22Rv1 (cell line): ENCODE data around the gene ATP1A1.

Source experiments
- ZFX ChIP-seq: fragments of 450-650 bp; IDR thresholded peaks from 2 replicates; pipeline ENCODE4 v1.6.1; 2017; ENCODE audit warnings: antibody characterized with exemption, borderline replicate concordance
- TF ChIP-seq, protein P1 (sequence below): fragments of 450-650 bp; IDR thresholded peaks from 2 replicates; pipeline ENCODE4 v1.5.1; 2017; ENCODE audit warnings: mild to moderate bottlenecking

DNA sequence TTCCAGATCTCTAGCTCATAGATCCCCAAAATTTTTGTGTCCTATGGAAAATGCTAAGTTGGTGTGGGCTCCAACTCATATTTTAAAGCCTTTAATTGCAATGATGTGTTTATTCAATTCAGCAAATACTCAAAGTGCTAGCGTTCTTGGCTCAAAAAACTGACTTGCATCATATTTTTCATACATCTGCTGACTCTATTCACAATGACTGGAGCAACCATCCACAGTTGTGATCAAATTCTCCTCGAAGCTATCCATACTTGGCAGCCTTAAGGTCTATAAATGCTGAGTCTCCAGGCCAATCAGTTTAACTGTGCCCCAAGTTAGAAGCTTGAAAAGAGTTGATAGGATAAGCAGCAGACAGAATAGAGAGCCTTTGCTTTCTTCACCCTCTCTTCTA lies 2.9 kb upstream of the ATP1A1 start:
- TF ChIP-seq, protein P1, sequence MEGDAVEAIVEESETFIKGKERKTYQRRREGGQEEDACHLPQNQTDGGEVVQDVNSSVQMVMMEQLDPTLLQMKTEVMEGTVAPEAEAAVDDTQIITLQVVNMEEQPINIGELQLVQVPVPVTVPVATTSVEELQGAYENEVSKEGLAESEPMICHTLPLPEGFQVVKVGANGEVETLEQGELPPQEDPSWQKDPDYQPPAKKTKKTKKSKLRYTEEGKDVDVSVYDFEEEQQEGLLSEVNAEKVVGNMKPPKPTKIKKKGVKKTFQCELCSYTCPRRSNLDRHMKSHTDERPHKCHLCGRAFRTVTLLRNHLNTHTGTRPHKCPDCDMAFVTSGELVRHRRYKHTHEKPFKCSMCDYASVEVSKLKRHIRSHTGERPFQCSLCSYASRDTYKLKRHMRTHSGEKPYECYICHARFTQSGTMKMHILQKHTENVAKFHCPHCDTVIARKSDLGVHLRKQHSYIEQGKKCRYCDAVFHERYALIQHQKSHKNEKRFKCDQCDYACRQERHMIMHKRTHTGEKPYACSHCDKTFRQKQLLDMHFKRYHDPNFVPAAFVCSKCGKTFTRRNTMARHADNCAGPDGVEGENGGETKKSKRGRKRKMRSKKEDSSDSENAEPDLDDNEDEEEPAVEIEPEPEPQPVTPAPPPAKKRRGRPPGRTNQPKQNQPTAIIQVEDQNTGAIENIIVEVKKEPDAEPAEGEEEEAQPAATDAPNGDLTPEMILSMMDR = no peak
- no peak for TF ChIP-seq ZFX
